Endothelial cell of umbilical vein (primary cell): ENCODE results near the gene COG4. TPM values are rescaled to one million over a fixed set of nuclear protein-coding genes. Genes with fewer than 3 reads are reported as not detected.

Experiments
- BruUV-seq: library from RNA; stranded (reverse); fragments of 400-500 nt; replicated peaks from 2 replicates; lab custom pipeline; 2021; lab: Mats Ljungman, UMichigan
- CTCF ChIA-PET: fragments of 300-600, 350-600 bp; sonication (Branson Sonifier 250); formaldehyde crosslinking; loops from one replicate; lab custom pipeline; 2021; ENCODE audit warnings: antibody characterized with exemption, inconsistent platforms; lab: Charles Lee
- POLR2A ChIA-PET: fragments of 300-600, 350-600 bp; sonication (Branson Sonifier 250); formaldehyde crosslinking; loops from one replicate; lab custom pipeline; 2021; ENCODE audit warnings: antibody characterized with exemption, inconsistent platforms; lab: Charles Lee
- DNase-seq: peaks from one replicate; pipeline ENCODE4 v3.0.0-alpha.2; 2011; ENCODE audit warnings: low read depth, low spot score
- FAIRE-seq: peaks from 2 replicates; lab custom pipeline; 2011; peaks lifted over from hg19 to GRCh38; lab: Jason Lieb, UNC
- H2AFZ ChIP-seq: 2 replicates; pipeline ENCODE4 v1.6.0; 2012; ENCODE audit warnings: low read depth, low read length, control low read depth, inconsistent platforms
- H3K27ac ChIP-seq: 2 replicates; pipeline ENCODE4 v1.5.1; 2011; ENCODE audit warnings: low read depth, mild to moderate bottlenecking, control low read depth, low read length, moderate library complexity; ENCODE audit not compliant: insufficient read depth
- H3K27me3 ChIP-seq, 2 experiments: 2 replicates each; pipeline versions ENCODE4 v1.6.0 to v1.6.1; 2011; ENCODE audit warnings: low read length in 2 of 2, mixed read lengths in 1 of 2; ENCODE audit not compliant: control insufficient read depth in 2 of 2, insufficient read depth in 2 of 2
- H3K36me3 ChIP-seq, 2 experiments: 2 replicates in 1 of 2; 3 replicates in 1 of 2; pipeline ENCODE4 v1.5.1; 2011; ENCODE audit warnings: low read length in 2 of 2, mild to moderate bottlenecking in 1 of 2, moderate library complexity in 1 of 2; ENCODE audit not compliant: control insufficient read depth in 2 of 2, insufficient read depth in 2 of 2; ENCODE audit errors: extremely low read depth in 1 of 2
- H3K4me1 ChIP-seq: 3 replicates; pipeline ENCODE4 v1.5.1; 2011; ENCODE audit warnings: mild to moderate bottlenecking, low read length; ENCODE audit not compliant: control insufficient read depth, insufficient read depth; ENCODE audit errors: extremely low read depth
- H3K4me2 ChIP-seq: 2 replicates; pipeline ENCODE4 v1.6.1; 2011; ENCODE audit warnings: low read length, control low read depth, mixed read lengths; ENCODE audit not compliant: insufficient read depth
- H3K4me3 ChIP-seq, 3 experiments: fragments of 200-600 bp in 1 of 3; sonication (generic), shearing (Covaris generic) in 1 of 3; replicated peaks in 1 of 3; 2 replicates each; pipeline ENCODE4 v1.5.1; 2011 to 2016; ENCODE audit warnings: control low read depth in 3 of 3, low read length in 3 of 3, mild to moderate bottlenecking in 2 of 3, inconsistent platforms in 1 of 3, low read depth in 1 of 3, moderate library complexity in 1 of 3; ENCODE audit not compliant: insufficient read depth in 1 of 3
- H3K79me2 ChIP-seq: 2 replicates; pipeline ENCODE4 v1.6.0; 2012; ENCODE audit warnings: low read length, inconsistent platforms; ENCODE audit not compliant: control insufficient read depth, insufficient read depth
- H3K9ac ChIP-seq: replicated peaks from 2 replicates; pipeline ENCODE3; 2011; ENCODE audit warnings: low read length, control low read depth; ENCODE audit not compliant: insufficient read depth; ENCODE audit errors: extremely low read depth
- H3K9me1 ChIP-seq: replicated peaks from 3 replicates; pipeline ENCODE4 v1.6.0; 2011; ENCODE audit warnings: mild to moderate bottlenecking, low read length; ENCODE audit not compliant: control insufficient read depth, insufficient read depth; ENCODE audit errors: extremely low read depth
- H3K9me3 ChIP-seq: replicated peaks from 2 replicates; pipeline ENCODE4 v1.5.1; 2012; ENCODE audit warnings: low read length, inconsistent platforms; ENCODE audit not compliant: control insufficient read depth, insufficient read depth
- H4K20me1 ChIP-seq: replicated peaks from 2 replicates; pipeline ENCODE3; 2011; ENCODE audit warnings: mild to moderate bottlenecking, low read length; ENCODE audit not compliant: control insufficient read depth, insufficient read depth; ENCODE audit errors: extremely low read depth
- EZH2 ChIP-seq: IDR thresholded peaks from 2 replicates; pipeline ENCODE4 v1.6.1; 2012; ENCODE audit warnings: borderline replicate concordance, low read depth, mild to moderate bottlenecking, moderate library complexity, low read length, inconsistent platforms; ENCODE audit not compliant: severe bottlenecking
- FOS ChIP-seq: IDR thresholded peaks from 2 replicates; pipeline ENCODE4 v1.6.1; 2011; ENCODE audit warnings: mild to moderate bottlenecking, low read length, moderate library complexity, borderline replicate concordance; ENCODE audit not compliant: insufficient read depth
- GATA2 ChIP-seq: IDR thresholded peaks from 2 replicates; pipeline ENCODE4 v1.7.0; 2011; ENCODE audit warnings: low read depth, mild to moderate bottlenecking, moderate library complexity, mixed read lengths, low read length; ENCODE audit not compliant: insufficient read length, insufficient read depth
- JUN ChIP-seq: IDR thresholded peaks from 2 replicates; pipeline ENCODE4 v1.6.1; 2011; ENCODE audit warnings: borderline replicate concordance, low read depth; ENCODE audit not compliant: insufficient read length, insufficient read depth
- MYC ChIP-seq: IDR thresholded peaks from one replicate; pipeline ENCODE4 v1.6.1; 2011; ENCODE audit warnings: mild to moderate bottlenecking, low read depth, low read length
- POLR2A ChIP-seq: IDR thresholded peaks from 2 replicates; pipeline ENCODE4 v1.6.1; 2012; ENCODE audit warnings: low read depth, mild to moderate bottlenecking, control low read depth, low read length
- POLR2AphosphoS5 ChIP-seq: IDR thresholded peaks from 2 replicates; pipeline ENCODE4 v1.6.1; 2012; ENCODE audit warnings: low read depth, mild to moderate bottlenecking, control low read depth, low read length, moderate library complexity; ENCODE audit not compliant: insufficient read depth
- dilution Hi-C: fragments of 300-500 bp; cut with MboI; formaldehyde crosslinking; loops from one replicate; pipeline ENCODE4 v1.15.0; 2019; ENCODE audit warnings: low sequenced_read_pairs; ENCODE audit not compliant: extremely low pct_ligation_motif_present
- intact Hi-C: fragments of 100-400 bp; cut with micrococcal nuclease; formaldehyde crosslinking; loops from one replicate; pipeline ENCODE4 v1.10.0; 2022
- polyA plus RNA-seq, 4 experiments: library from polyadenylated mRNA; depleted of rRNA in 3 of 4; stranded (reverse) in 3 of 4; unstranded in 1 of 4; fragments of >200 nt; gene quantifications; 2 replicates each; pipeline versions ENCODE4 v1.2.1 to v1.2.3, GENCODE V29; 2011 to 2012; ENCODE audit warnings: missing spikeins in 1 of 4
- total RNA-seq: library from RNA; stranded (reverse); gene quantifications from 2 replicates; pipeline ENCODE4 v1.2.3, GENCODE V29; 2021
- TF ChIP-seq, protein P1 (sequence below), 2 donors: IDR thresholded peaks; 1 replicate in 1 of 2; 2 replicates in 1 of 2; pipeline ENCODE4 v1.5.1; 2011; ENCODE audit warnings: low read length in 2 of 2, mild to moderate bottlenecking in 2 of 2, moderate library complexity in 2 of 2, control low read depth in 1 of 2, inconsistent platforms in 1 of 2, low read depth in 1 of 2; ENCODE audit not compliant: insufficient read depth in 1 of 2; ENCODE audit errors: extremely low read depth in 1 of 2
- TF ChIP-seq, protein P2 (sequence below): IDR thresholded peaks from 2 replicates; pipeline ENCODE4 v1.6.1; 2011; ENCODE audit not compliant: insufficient read depth, insufficient read length

COG4 gene
- total and polyA plus RNA-seq, 2 donors (not counting 3 experiments of a cell fraction or from before 2014, with no cell fraction given) = 53.7 to 61.2 TPM

DNA sequence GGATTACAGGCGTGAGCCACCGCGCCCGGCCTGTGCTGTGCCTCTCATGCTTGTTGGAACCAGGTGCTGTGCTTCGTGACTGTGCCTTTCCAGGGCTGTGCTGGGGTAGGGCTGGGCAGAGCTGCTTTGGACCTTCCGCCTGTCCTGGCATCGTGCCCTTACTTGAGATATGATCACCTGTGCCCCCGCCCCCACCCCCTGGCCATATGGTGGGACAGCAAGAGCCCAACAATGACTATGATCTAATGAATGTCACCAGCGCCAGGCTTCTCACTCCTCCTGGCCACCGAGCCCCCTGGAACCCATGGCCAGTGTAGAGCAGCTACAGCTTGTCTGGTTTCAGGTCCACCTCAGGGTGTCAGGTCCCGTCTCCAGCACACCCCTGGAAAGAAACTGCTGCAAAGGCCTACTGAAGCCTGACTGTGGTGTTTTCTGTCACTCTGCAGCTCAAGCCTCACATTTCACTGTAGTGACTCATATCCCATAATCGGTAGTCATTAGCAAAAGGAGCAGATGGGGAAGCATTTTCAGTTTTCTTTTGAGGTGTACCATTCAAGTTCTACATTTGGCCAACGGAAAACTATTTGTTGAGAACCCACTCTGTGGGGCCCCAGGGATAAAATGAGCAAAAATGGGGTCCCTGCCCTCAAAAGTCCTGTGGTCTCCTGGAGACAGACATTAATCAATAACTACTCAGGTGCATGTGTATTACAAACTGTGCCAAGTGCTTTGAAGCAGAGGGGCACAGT lies 46.9 kb downstream of the COG4 start:
- intact Hi-C loops = loop anchor here (1.0 to 2.0 kb wide), 2 partner anchors 48 to 96 kb away; no protein-coding TSS in a partner anchor

More for the DNA sequence above, 46.9 kb downstream of the COG4 start:
- dilution Hi-C loops = no loop called here
- H3K27ac ChIP-seq = peak overlapping the region; percentile 14
- FAIRE-seq = peak; percentile 99
- H3K9me1 ChIP-seq = no peaks in the 10 kb centered on the region
- no TSS peak for BruUV-seq
- no peak overlapping the region for H3K9ac ChIP-seq
- peaks cover 23% of the 10 kb centered on the region for H3K4me1 ChIP-seq
- no peaks in the 10 kb centered on the region for H4K20me1 ChIP-seq
- no peak for TF ChIP-seq GATA2
- no peak for TF ChIP-seq MYC
- TF ChIP-seq EZH2 = no peak
- TF ChIP-seq POLR2AphosphoS5 = peak; percentile 70
- TF ChIP-seq JUN = peak; percentile 86
- TF ChIP-seq, protein P1, sequence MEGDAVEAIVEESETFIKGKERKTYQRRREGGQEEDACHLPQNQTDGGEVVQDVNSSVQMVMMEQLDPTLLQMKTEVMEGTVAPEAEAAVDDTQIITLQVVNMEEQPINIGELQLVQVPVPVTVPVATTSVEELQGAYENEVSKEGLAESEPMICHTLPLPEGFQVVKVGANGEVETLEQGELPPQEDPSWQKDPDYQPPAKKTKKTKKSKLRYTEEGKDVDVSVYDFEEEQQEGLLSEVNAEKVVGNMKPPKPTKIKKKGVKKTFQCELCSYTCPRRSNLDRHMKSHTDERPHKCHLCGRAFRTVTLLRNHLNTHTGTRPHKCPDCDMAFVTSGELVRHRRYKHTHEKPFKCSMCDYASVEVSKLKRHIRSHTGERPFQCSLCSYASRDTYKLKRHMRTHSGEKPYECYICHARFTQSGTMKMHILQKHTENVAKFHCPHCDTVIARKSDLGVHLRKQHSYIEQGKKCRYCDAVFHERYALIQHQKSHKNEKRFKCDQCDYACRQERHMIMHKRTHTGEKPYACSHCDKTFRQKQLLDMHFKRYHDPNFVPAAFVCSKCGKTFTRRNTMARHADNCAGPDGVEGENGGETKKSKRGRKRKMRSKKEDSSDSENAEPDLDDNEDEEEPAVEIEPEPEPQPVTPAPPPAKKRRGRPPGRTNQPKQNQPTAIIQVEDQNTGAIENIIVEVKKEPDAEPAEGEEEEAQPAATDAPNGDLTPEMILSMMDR (IDR thresholded peaks at IDR 0.05; ENCODE audit: extremely low read depth in 1 of 2, insufficient read depth in 1 of 2, low read depth in 1 of 2, low read length in 2 of 2) = no peak
- TF ChIP-seq FOS = peak; percentile 85
- no peak for TF ChIP-seq POLR2A
- TF ChIP-seq, protein P2, sequence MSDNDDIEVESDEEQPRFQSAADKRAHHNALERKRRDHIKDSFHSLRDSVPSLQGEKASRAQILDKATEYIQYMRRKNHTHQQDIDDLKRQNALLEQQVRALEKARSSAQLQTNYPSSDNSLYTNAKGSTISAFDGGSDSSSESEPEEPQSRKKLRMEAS = no peak
- POLR2A ChIA-PET = no interaction called here
- no peaks in the 10 kb centered on the region for H3K27me3 ChIP-seq
- no peaks in the 10 kb centered on the region for H3K79me2 ChIP-seq
- peak overlapping the region; percentile 56 for H3K4me2 ChIP-seq
- no peak overlapping the region for H3K4me3 ChIP-seq
- peak; percentile 67 for DNase-seq
- peaks cover 0 to 12% of the 10 kb centered on the region in 2 experiments for H3K36me3 ChIP-seq
- CTCF ChIA-PET = interaction anchor here (0.6 to 1.8 kb wide), 6 partner anchors 22 to 106 kb away, joined by 3 to 6 read pairs (median 3); partner anchors contain the start of gene FCSK
- no peak overlapping the region for H2AFZ ChIP-seq
- no peaks in the 10 kb centered on the region for H3K9me3 ChIP-seq
